SHP77 treated with DMSO at 0.1 percent for 48 hours (cell line): ENCODE data around the gene GALNT15.

Source experiments
- DNase-seq: peaks from one replicate; lab custom pipeline; 2025; lab: John Stamatoyannopoulos, UW

GALNT15 gene

GRCh38 chr3:16253601-16254000, 79.1 kb downstream of the GALNT15 start:
- no peak for DNase-seq

DNA sequence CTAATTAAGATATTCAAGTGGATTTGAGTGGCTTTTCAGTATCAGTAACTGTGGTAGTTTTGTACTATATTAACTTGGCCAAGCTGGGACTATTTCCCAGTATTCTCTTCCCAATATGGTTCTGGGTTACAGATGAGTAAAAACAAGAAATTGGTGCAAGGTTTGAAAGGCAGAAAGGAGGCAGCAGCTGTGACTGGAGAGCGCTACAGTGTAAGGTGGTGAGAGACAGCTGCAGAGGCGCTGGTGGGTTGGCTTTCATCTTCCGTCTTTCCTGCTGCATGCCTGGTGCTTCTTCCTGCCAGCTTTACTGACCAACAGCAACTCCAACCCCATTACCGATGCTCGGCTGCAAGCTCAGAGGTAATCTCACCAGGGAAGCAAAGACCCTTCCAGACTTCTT, 80.4 kb downstream of the GALNT15 start:
- DNase-seq = no peak

DNA sequence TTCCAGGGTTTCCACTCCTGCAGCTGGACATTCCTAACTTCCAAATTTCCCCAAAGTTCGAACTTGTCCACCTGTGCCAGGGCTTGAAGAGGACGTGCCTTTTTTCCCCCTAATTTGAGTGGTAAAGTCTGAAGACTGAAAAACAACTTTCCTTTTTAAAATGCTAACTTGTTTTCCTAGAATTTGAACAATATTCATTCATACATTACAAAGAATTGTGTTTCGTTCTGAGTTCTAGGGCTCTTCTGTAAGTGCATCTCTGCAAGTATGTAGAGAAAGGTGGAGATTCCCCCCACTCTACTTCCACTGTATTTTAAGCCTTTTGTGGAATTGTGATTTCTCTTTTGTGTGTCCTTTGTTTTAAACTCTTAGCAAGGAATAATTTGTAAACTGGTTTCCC, 80.8 kb downstream of the GALNT15 start:
- DNase-seq = no peak

GRCh38 chr3:16255726-16256125, 81.2 kb downstream of the GALNT15 start:
- DNase-seq = no peak

- no peak for DNase-seq
Observed at GRCh38 chr3:16257309-16257708, 82.8 kb downstream of the GALNT15 start.

DNA sequence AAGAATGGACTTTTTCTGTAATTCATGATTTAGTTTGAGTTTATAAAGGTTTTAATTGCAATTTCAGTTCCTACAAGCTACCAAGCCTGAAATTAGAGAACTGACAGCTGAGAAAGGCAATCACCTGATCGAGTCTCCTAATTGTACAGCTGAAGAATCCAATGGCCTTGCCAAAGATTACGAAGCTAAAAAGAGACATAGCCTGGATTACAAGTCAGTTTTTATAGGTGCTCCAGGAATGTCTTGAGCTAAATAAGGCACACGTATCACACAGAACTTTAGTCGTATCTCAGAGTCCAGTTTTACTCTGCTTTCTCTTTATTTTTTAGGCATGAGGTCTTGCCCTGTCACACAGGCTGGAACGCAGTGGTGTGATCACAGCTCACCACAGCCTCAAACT, 83.7 kb downstream of the GALNT15 start:
- no peak for DNase-seq

DNA sequence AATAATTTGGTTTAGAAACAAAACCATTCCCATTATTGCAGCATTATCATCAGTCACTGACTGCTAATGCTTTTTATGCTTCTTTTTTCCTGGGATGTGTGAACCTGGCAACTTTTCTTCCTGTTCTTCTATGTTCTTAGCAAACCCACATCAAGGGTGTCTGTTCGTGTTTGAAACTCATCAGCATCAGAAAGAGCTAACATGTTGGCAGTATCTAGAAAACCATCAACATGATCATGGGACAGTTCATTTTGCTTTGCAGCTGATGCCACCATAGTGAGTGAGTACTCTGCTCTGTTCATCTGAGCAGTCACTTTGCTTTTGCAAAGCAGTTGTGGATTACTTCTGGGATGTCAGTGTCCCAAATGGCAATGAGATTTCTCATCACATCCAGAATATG, 84.4 kb downstream of the GALNT15 start:
- DNase-seq = no peak

- DNase-seq = no peak
Observed at GRCh38 chr3:16260046-16260445, 85.6 kb downstream of the GALNT15 start.

- no peak for DNase-seq
Observed at GRCh38 chr3:16262174-16262573, 87.7 kb downstream of the GALNT15 start.

GRCh38 chr3:16264174-16264707, 89.8 kb downstream of the GALNT15 start:
- DNase-seq = no peak

GRCh38 chr3:16264708-16265454, 90.4 kb downstream of the GALNT15 start, which contains the start of the genes DPH3 and OXNAD1:
Gene DPH3, minus strand, starts transcription at chr3:16264943. Its CDS starts 67 bp downstream, at chr3:16264876.
Gene OXNAD1, plus strand, starts transcription at chr3:16265212. Its CDS starts 5,741 bp downstream, at chr3:16270953.
- DNase-seq = peak; percentile 99

DNA sequence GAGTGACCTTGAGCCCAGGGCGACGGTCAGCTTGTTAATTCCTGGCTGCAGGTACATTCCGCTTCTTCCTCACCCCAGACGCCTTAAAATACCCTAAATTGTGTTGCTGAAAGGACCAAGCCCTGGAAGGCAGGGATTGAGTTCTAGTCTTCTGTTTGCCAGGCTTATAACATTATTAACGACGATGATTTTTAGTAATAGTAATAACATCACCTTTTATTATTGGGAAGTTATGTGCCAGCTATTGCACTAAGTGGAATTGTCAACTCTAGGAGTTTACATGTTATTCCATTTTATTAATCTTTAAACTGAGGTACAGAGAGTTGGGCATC, 90.9 kb downstream of the GALNT15 start:
- DNase-seq = no peak

DNA sequence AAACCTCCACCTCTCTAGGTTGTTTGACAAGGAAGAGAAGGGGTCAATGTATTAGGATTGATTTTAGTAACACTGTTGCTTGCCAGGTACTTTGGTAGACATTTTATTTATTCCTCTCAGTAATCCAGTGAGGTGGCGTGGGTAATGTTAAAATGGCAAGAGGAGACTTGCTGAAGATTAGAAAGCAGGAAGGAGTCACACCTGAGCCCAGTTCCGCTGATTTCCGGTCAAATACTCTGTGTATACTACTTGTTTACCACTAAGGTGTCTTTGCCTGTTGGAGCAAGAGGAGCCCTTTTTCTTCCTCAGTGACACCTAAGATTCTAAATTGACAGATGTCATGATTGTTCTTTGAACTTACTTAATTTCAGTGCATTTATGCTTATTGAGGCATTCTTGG, 92.2 kb downstream of the GALNT15 start:
- no peak for DNase-seq

DNA sequence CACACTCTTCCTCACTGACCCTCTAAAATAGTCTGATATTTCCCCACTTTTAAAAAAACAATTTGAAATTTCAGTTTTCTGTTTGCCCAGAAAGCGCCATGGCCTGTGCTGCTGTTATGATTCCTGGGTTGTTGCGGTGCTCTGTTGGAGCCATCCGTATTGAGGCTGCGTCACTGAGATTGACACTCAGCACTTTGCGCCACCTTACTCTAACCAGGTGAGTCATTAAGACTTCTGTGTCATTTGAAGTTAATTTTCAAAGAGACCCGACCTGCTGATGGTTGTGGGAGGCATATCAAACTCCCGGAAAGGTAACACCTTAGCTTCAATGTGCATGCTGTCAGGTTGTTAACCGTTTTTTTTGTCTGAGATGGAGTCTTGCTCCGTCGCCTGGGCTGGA, 96.4 kb downstream of the GALNT15 start:
- no peak for DNase-seq

DNA sequence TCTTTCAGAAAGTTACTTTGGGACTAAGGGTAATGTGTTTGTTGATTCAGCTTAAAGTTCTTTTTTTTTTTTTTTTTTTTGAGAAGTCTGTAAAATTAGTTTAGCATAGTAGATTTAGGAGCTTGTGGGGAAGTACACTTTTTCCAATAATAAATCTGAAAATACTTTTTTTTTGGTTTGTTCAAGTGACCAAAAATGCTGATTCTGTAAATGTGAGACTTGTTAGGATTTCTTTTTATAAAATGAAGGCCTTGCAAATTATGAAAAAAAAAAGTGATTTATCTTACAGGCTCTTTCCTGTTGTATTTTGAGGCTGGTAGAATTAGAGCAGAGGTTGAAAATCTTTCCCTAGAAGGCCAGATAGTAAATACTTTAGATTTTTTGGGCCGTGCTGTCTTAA, 98.1 kb downstream of the GALNT15 start:
- no peak for DNase-seq

GRCh38 chr3:16273867-16274266, 99.4 kb downstream of the GALNT15 start:
- no peak for DNase-seq

GRCh38 chr3:16277471-16277870, 103.0 kb downstream of the GALNT15 start:
- no peak for DNase-seq

DNA sequence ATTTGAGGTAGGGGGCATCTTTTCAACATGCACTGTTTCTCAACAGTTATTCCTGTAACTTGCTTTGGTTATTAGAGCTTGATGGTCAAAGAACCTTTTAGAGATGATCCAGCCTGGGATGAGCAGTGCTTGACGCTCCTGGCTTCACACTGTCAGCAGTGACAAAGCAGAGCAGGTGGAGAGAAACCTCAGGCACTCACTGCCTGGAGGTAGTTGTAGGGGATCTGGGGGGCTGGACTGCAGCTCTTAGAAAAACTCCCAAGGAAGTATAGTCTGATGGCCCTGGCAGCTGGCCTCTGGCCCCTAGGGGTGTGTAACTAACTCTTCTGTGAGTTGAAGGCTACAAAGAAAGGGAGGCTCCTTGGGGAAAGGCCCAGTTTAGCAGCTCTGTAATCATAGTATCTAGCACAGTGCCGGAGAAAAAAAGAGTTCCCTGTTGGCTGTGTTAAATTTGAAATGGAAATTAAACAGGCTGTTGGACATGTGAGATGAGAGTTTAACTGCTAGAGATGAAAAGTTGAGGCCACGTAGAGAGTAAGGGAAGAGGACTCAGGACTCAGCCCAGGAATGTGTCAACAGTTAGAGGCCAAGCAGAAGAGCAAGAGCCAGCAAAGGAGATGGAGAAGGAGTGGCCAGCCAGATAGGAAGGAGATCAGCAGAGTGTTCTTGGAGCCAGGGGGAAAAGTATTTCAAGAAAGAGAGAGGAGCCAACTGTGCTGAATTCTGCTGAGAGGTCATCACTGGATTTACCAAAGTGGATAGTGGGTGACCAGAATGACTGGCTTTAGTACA, 104.7 kb downstream of the GALNT15 start:
- DNase-seq = no peak

DNA sequence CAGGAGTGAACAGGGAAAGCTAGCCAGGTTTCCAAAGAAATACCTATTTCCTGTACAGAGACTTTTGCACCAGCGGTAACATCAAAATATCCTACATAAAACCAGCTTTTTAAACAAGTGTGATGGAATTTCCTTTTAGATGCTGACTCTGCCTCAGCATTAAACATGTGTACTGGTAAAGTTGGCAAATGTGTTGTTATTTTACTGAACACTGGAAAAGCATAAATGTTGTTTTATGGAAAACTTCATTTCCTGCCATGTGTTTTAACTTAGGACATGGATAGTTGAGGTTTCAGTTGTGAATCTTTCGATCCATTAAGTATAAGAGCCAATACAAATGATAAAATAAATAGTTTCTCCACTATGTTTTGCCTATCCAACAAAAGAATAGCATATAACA, 106.2 kb downstream of the GALNT15 start:
- DNase-seq = no peak
